Measurements from ENCODE around the gene KMT2B.

Gene KMT2B

GRCh38 chr19:35785339-35785627 is 67.5 kb downstream of the KMT2B start:
- in situ Hi-C loops (cut with MboI; ENCODE audit: low pct_unique_long_range_greater_than_20kb, low sequenced_read_pairs, unreplicated experiment) = no loop called here
- no peak for DNase-seq (ENCODE audit: low spot score)
- no peak for TF ChIP-seq CTCF (IDR thresholded peaks at IDR 0.05; ENCODE audit: extremely low read depth, insufficient read depth, missing control alignments)

- no peak for DNase-seq (ENCODE audit: low spot score)
- no peak for TF ChIP-seq CTCF (IDR thresholded peaks at IDR 0.05; ENCODE audit: extremely low read depth, insufficient read depth, missing control alignments)
- in situ Hi-C loops (cut with MboI; ENCODE audit: low pct_unique_long_range_greater_than_20kb, low sequenced_read_pairs, unreplicated experiment) = no loop called here
Measured at GRCh38 chr19:35786299-35787160, 68.7 kb downstream of the KMT2B start.

GRCh38 chr19:35787227-35787799 is 69.5 kb downstream of the KMT2B start:
- in situ Hi-C loops (cut with MboI; ENCODE audit: low pct_unique_long_range_greater_than_20kb, low sequenced_read_pairs, unreplicated experiment) = no loop called here
- no peak for TF ChIP-seq CTCF (IDR thresholded peaks at IDR 0.05; ENCODE audit: extremely low read depth, insufficient read depth, missing control alignments)
- DNase-seq (ENCODE audit: low spot score) = no peak
